IMR-90 (cell line): Measurements from ENCODE around the gene CCDC146. TPM values are rescaled to one million over a fixed set of nuclear protein-coding genes. Genes with fewer than 3 reads are reported as not detected.

Source experiments
- ATAC-seq: fragments of 200-7000 bp; cut with Tn5 transposase; 2 replicates; pipeline ENCODE4 v1.9.1; 2020; ENCODE audit warnings: low read depth, mild to moderate bottlenecking, moderate library complexity
- BruUV-seq: library from RNA; stranded (reverse); fragments of 400-500 nt; replicated peaks from 2 replicates; lab custom pipeline; 2021; lab: Mats Ljungman, UMichigan
- CTCF ChIA-PET: fragments of 300-600 bp; formaldehyde crosslinking; extraction: SDS; loops from one replicate; lab custom pipeline; 2021; ENCODE audit warnings: antibody characterized with exemption; lab: Yijun Ruan, JAX
- POLR2A ChIA-PET: fragments of 300-600 bp; sonication (Branson Sonifier 250); formaldehyde crosslinking; loops from one replicate; lab custom pipeline; 2022; ENCODE audit warnings: antibody characterized with exemption; ENCODE audit not compliant: unreplicated experiment; lab: Charles Lee
- DNase-seq: peaks from one replicate; pipeline ENCODE4 v3.0.0; 2013
- H2AFZ ChIP-seq: replicated peaks from 2 replicates; pipeline ENCODE3; 2013; ENCODE audit warnings: low read length, mild to moderate bottlenecking; ENCODE audit not compliant: poor library complexity
- H2AK5ac ChIP-seq: 2 replicates; pipeline ENCODE4 v1.6.1; 2013; ENCODE audit warnings: low read depth, low read length, inconsistent platforms
- H2AK9ac ChIP-seq: replicated peaks from 2 replicates; pipeline ENCODE3; 2013; ENCODE audit warnings: mild to moderate bottlenecking, low read depth, low read length, moderate library complexity; ENCODE audit not compliant: poor library complexity
- H2BK120ac ChIP-seq: 2 replicates; pipeline ENCODE4 v1.6.1; 2013; ENCODE audit warnings: low read depth, low read length, inconsistent platforms
- H2BK15ac ChIP-seq: 3 replicates; pipeline ENCODE4 v1.6.1; 2013; ENCODE audit warnings: low read depth, low read length, inconsistent platforms
- H2BK20ac ChIP-seq: 2 replicates; pipeline ENCODE4 v1.6.1; 2013; ENCODE audit warnings: low read depth, mild to moderate bottlenecking, inconsistent platforms, low read length, moderate library complexity
- H2BK5ac ChIP-seq: 2 replicates; pipeline ENCODE4 v1.6.1; 2013; ENCODE audit warnings: mild to moderate bottlenecking, low read depth, low read length, inconsistent platforms; ENCODE audit not compliant: poor library complexity, severe bottlenecking
- H3K14ac ChIP-seq: replicated peaks from 2 replicates; pipeline ENCODE4 v1.6.1; 2013; ENCODE audit warnings: low read depth, low read length, inconsistent platforms
- H3K18ac ChIP-seq: 2 replicates; pipeline ENCODE4 v1.6.1; 2013; ENCODE audit warnings: low read depth, low read length, control low read depth
- H3K23ac ChIP-seq: 2 replicates; pipeline ENCODE4 v1.6.1; 2013; ENCODE audit warnings: low read depth, low read length, inconsistent platforms
- H3K27ac ChIP-seq: 2 replicates; pipeline ENCODE4 v1.5.1; 2013; ENCODE audit warnings: mild to moderate bottlenecking, control low read depth, low read length; ENCODE audit not compliant: insufficient read depth
- H3K27me3 ChIP-seq: 2 replicates; pipeline ENCODE4 v1.6.1; 2013; ENCODE audit warnings: low read length; ENCODE audit not compliant: control insufficient read depth, insufficient read depth
- H3K36me3 ChIP-seq: 2 replicates; pipeline ENCODE4 v1.6.1; 2013; ENCODE audit warnings: low read length, mixed read lengths; ENCODE audit not compliant: control insufficient read depth, insufficient read depth
- H3K4ac ChIP-seq: 2 replicates; pipeline ENCODE4 v1.6.1; 2013; ENCODE audit warnings: low read depth, low read length, inconsistent platforms
- H3K4me1 ChIP-seq: 2 replicates; pipeline ENCODE4 v1.6.1; 2013; ENCODE audit warnings: low read length, mixed read lengths; ENCODE audit not compliant: control insufficient read depth, insufficient read depth
- H3K4me2 ChIP-seq: 2 replicates; pipeline ENCODE4 v1.6.1; 2013; ENCODE audit warnings: low read depth, mild to moderate bottlenecking, control low read depth, low read length, moderate library complexity
- H3K4me3 ChIP-seq: 2 replicates; pipeline ENCODE4 v1.5.1; 2013; ENCODE audit warnings: low read depth, mild to moderate bottlenecking, control low read depth, low read length, moderate library complexity; ENCODE audit not compliant: insufficient read depth
- H3K56ac ChIP-seq: 2 replicates; pipeline ENCODE4 v1.6.1; 2013; ENCODE audit warnings: low read length, inconsistent platforms; ENCODE audit not compliant: insufficient read depth; ENCODE audit errors: extremely low read depth
- H3K79me1 ChIP-seq, 2 experiments: 2 replicates each; pipeline ENCODE4 v1.6.1; 2013; ENCODE audit warnings: low read length in 2 of 2, inconsistent platforms in 1 of 2, low read depth in 1 of 2
- H3K9ac ChIP-seq: 2 replicates; pipeline ENCODE4 v1.6.1; 2013; ENCODE audit warnings: low read depth, low read length, control low read depth
- H3K9me1 ChIP-seq: 2 replicates; pipeline ENCODE4 v1.6.1; 2013; ENCODE audit warnings: low read length, inconsistent platforms; ENCODE audit not compliant: insufficient read depth
- H3K9me3 ChIP-seq: 2 replicates; pipeline ENCODE4 v1.6.1; 2013; ENCODE audit warnings: low read length; ENCODE audit not compliant: control insufficient read depth, insufficient read depth
- H4K20me1 ChIP-seq: 2 replicates; pipeline ENCODE4 v1.6.1; 2013; ENCODE audit warnings: low read length, inconsistent platforms; ENCODE audit not compliant: insufficient read depth
- H4K5ac ChIP-seq: 2 replicates; pipeline ENCODE4 v1.6.1; 2013; ENCODE audit warnings: mild to moderate bottlenecking, low read depth, low read length, control low read depth
- H4K8ac ChIP-seq, 2 experiments: 2 replicates each; pipeline ENCODE4 v1.6.1; 2013; ENCODE audit warnings: low read depth in 2 of 2, low read length in 2 of 2, control low read depth in 1 of 2, inconsistent platforms in 1 of 2
- H4K91ac ChIP-seq: 2 replicates; pipeline ENCODE4 v1.6.1; 2013; ENCODE audit warnings: low read depth, low read length, inconsistent platforms; ENCODE audit not compliant: insufficient read depth
- CEBPB ChIP-seq: IDR thresholded peaks from 2 replicates; pipeline ENCODE4 v1.6.1; 2012; ENCODE audit warnings: low read depth, low read length, improper control_type of control experiment
- NFE2L2 ChIP-seq: fragments of 150-350 bp; IDR thresholded peaks from 2 replicates; pipeline ENCODE4 v1.6.1; 2016; ENCODE audit warnings: low read depth, mild to moderate bottlenecking, low read length
- USF2 ChIP-seq: fragments of 150-350 bp; IDR thresholded peaks from 2 replicates; pipeline ENCODE4 v1.6.1; 2017; ENCODE audit warnings: mild to moderate bottlenecking, antibody characterized with exemption, low read length, low read depth
- WGBS, 2 experiments: methylation state at CpG; one replicate each; pipeline versions ENCODE4 v1.1.5 to v1.1.7; 2013; ENCODE audit warnings: missing lambda C conversion rate in 2 of 2; ENCODE audit not compliant: insufficient read length in 1 of 2; ENCODE audit errors: extremely low coverage in 2 of 2; 5-methylcytosine and 5-hydroxymethylcytosine counted together
- dilution Hi-C: fragments of 300-500 bp; cut with HindIII; formaldehyde crosslinking; loops from one replicate; pipeline ENCODE4 v1.14.3; 2018; ENCODE audit warnings: low sequenced_read_pairs; ENCODE audit not compliant: unreplicated experiment
- in situ Hi-C: fragments of 300-500 bp; cut with MboI; formaldehyde crosslinking; loops from 3 replicates; pipeline ENCODE4 v1.14.3; 2019; ENCODE audit warnings: low sequenced_read_pairs, inconsistent platforms, mixed read lengths
- intact Hi-C: fragments of 100-400 bp; cut with micrococcal nuclease; formaldehyde crosslinking; loops from 2 replicates; pipeline ENCODE4 v1.10.0; 2022
- polyA plus RNA-seq, 3 experiments: library from polyadenylated mRNA; depleted of rRNA; stranded (reverse); fragments of >200 nt; gene quantifications; 2 replicates each; pipeline ENCODE4 v1.2.3, GENCODE V29; 2012; ENCODE audit warnings: low replicate concordance in 1 of 3
- total RNA-seq: library from RNA; depleted of rRNA; stranded (reverse); fragments of >200 nt; gene quantifications from 2 replicates; pipeline ENCODE4 v1.2.3, GENCODE V29; 2012
- TF ChIP-seq, protein P1 (sequence below): conservative IDR thresholded peaks from 2 replicates; pipeline ENCODE4 v1.5.1; 2012; ENCODE audit warnings: mild to moderate bottlenecking, low read depth, low read length, improper control_type of control experiment

CCDC146 gene
- total and polyA plus RNA-seq, 2 of the 4 experiments (the other 2 are of a cell fraction), result 0.54 to 1.7 TPM

DNA sequence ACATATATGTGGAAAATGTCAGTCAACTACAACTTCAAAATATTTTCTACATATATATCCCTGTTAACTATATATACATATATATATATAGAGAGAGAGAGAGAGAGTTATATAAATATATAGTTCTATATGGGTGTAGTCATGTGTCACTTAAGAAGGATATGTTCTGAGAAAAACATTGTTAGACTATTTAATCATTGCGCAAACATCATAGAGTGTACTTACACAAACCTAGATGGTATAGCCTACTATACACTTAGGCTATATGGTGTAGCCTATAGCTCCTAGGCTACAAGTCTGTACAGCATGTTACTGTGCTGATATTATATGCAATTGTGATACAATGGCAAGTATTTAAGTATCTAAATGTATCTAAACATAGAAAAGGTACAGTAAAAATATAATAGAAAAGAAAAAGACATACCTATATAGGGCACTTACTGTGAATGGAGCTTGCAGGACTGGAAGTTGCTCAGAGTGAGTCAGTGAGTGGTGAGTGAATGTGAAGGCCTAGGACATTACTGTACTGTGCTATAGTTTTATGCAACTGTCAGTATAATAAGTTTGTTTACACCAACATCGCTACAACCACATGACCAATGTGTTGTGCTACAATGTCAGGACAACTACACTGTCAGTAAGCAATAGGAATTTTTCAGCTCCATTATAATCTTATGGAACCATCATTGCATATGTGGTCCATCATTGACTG lies 95.2 kb downstream of the CCDC146 start:
- Histone ChIP-seq H4K20me1 (no peaks in the 10 kb centered on the region), H4K5ac (no peak overlapping the region), H4K91ac (no peak overlapping the region), H4K8ac (no peak overlapping the region), H3K9ac (no peak overlapping the region), H3K56ac (no peak overlapping the region), H3K9me1 (peaks cover 3% of the 10 kb centered on the region; the same call in 1 of the 2 replicates), H2AK5ac (no peak overlapping the region), H2BK15ac (no peak overlapping the region), H3K14ac (no peak overlapping the region), H3K79me1 (no peaks in the 10 kb centered on the region), H3K4me3 (no peak overlapping the region), H3K36me3 (no peaks in the 10 kb centered on the region), H2BK5ac (peak overlapping the region; percentile 39), H3K18ac (no peak overlapping the region; the same call in 1 of the 2 replicates), H2AK9ac (no peak overlapping the region), H3K27ac (no peak overlapping the region), H2AFZ (no peak overlapping the region), H2BK120ac (no peak overlapping the region), H3K4me1 (peaks cover 2% of the 10 kb centered on the region; the same call in 1 of the 2 replicates), H3K27me3 (no peaks in the 10 kb centered on the region), H3K23ac (no peak overlapping the region), H3K4ac (no peak overlapping the region), H3K9me3 (no peaks in the 10 kb centered on the region), H2BK20ac (no peak overlapping the region), H3K4me2 (no peak overlapping the region)
- ChIA-PET CTCF (interaction anchor here (0.6 kb wide), 2 partner anchors 11 to 25 kb away, joined by 3 to 6 read pairs; no protein-coding TSS in a partner anchor), POLR2A (no interaction called here)
- in situ Hi-C loops, result no loop called here
- BruUV-seq, result no TSS peak
- TF ChIP-seq, protein P1, sequence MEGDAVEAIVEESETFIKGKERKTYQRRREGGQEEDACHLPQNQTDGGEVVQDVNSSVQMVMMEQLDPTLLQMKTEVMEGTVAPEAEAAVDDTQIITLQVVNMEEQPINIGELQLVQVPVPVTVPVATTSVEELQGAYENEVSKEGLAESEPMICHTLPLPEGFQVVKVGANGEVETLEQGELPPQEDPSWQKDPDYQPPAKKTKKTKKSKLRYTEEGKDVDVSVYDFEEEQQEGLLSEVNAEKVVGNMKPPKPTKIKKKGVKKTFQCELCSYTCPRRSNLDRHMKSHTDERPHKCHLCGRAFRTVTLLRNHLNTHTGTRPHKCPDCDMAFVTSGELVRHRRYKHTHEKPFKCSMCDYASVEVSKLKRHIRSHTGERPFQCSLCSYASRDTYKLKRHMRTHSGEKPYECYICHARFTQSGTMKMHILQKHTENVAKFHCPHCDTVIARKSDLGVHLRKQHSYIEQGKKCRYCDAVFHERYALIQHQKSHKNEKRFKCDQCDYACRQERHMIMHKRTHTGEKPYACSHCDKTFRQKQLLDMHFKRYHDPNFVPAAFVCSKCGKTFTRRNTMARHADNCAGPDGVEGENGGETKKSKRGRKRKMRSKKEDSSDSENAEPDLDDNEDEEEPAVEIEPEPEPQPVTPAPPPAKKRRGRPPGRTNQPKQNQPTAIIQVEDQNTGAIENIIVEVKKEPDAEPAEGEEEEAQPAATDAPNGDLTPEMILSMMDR, result no peak
- TF ChIP-seq USF2 (peak; percentile 23; the same call in 1 of the 2 replicates), CEBPB (peak; percentile 50; the same call in 1 of the 2 replicates), NFE2L2 (no peak)
- intact Hi-C loops, result no loop called here
- dilution Hi-C loops, result no loop called here
- peak; percentile 61 for ATAC-seq
- no CpG with 5 or more reads among the region's 2 CpGs for WGBS, 2 experiments
- peak; percentile 61 for DNase-seq
